Nephron progenitor cell (in vitro differentiated cells): ENCODE measurements around the gene PRDX2.

Experiments
- DNase-seq: peaks from one replicate; pipeline ENCODE4 v3.0.0; 2021
- H3K27ac Mint-ChIP-seq: 2 replicates; pipeline ENCODE4 v1.8.0; 2021; ENCODE audit warnings: mild to moderate bottlenecking, moderate library complexity, mixed read lengths
- H3K27me3 Mint-ChIP-seq: 2 replicates; pipeline ENCODE4 v1.8.0; 2021; ENCODE audit warnings: mild to moderate bottlenecking, low read depth, mixed read lengths; ENCODE audit not compliant: poor library complexity
- H3K36me3 Mint-ChIP-seq: 2 replicates; pipeline ENCODE4 v1.8.0; 2021; ENCODE audit warnings: low read depth, mixed read lengths
- H3K4me1 Mint-ChIP-seq: 2 replicates; pipeline ENCODE4 v1.8.0; 2021; ENCODE audit warnings: mixed read lengths
- H3K4me3 Mint-ChIP-seq: 2 replicates; pipeline ENCODE4 v1.8.0; 2021; ENCODE audit warnings: mild to moderate bottlenecking, moderate library complexity, mixed read lengths
- H3K9me3 Mint-ChIP-seq: 2 replicates; pipeline ENCODE4 v1.8.0; 2021; ENCODE audit warnings: mild to moderate bottlenecking, moderate library complexity, mixed read lengths
- CTCF ChIP-seq: fragments of 200-600 bp; sonication (generic); IDR thresholded peaks from 2 replicates; pipeline ENCODE4 v1.5.0; 2021; ENCODE audit warnings: antibody characterized with exemption

PRDX2 gene

DNA sequence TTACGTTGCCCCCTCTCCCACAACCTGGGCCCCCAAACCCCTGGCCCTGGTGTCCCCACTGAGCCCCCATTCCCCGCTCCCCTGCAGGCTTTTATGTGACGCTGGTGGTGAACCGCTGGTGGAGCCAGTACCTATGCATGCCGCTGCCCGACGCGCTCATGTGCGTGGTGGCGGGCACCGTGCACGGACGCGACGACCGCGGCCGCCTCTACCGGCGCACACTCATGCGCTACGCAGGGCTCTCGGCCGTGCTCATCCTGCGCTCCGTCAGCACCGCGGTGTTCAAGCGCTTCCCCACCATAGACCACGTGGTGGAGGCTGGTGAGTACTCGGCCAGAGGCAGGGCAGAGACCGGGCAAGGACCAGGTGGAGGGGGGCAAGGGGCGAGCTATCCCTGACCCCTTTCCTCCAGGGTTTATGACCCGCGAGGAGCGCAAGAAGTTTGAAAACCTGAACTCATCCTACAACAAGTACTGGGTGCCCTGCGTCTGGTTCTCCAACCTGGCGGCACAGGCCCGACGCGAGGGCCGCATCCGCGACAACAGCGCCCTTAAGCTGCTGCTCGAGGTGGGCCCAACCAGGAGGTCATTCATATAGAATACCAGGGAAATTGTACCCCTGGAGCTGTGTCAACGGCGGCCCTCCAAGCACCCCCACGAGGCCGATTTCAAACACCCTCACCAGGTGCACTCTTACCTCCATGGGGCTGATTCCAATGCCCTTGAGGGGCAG is 47.0 kb downstream of the PRDX2 start:
- Mint-ChIP-seq H3K27me3 (peaks cover 69% of the 10 kb centered on the region), H3K27ac (no peak overlapping the region)

DNA sequence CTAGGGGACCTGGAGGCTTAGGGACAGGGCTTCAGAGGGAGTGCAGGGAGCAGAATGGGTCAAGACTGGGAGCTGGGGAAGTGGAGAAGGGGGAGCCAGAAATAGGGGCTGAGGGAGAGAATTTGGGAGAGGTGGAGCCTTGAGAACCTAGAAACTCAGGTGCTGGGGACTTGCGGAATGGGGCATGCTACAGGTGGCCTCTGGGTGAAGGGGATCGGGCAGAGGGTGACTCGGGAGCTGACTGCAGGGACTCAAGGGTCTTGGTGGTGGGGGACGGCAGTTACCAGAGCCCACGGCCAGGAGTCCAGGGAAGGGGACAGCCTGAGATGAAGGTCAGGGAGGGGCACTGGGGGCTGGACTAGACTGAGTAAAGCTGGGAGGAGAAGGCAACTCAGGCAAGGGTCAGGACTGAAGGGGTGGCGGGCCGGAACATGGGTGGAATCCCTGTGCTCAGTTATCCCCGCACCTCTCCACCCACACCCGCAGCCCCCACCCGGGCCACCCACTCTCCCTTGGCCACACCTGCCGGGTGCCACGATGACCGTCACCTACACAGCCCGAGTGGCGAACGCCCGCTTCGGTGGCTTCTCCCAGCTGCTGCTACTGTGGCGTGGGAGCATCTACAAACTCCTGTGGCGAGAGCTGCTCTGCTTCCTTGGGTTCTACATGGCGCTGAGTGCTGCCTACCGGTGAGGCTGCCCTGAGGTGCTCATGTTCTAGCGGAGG is 49.4 kb downstream of the PRDX2 start:
- peaks cover 77% of the 10 kb centered on the region for H3K27me3 Mint-ChIP-seq
- TF ChIP-seq CTCF: no peak
- H3K4me3 Mint-ChIP-seq: no peak overlapping the region

More for the DNA sequence above, 47.0 kb downstream of the PRDX2 start:
- H3K4me1 Mint-ChIP-seq: peaks cover 8% of the 10 kb centered on the region
- no peak overlapping the region for H3K4me3 Mint-ChIP-seq
- DNase-seq: no peak
- TF ChIP-seq CTCF: no peak
- no peaks in the 10 kb centered on the region for H3K36me3 Mint-ChIP-seq
- H3K9me3 Mint-ChIP-seq: no peaks in the 10 kb centered on the region

DNA sequence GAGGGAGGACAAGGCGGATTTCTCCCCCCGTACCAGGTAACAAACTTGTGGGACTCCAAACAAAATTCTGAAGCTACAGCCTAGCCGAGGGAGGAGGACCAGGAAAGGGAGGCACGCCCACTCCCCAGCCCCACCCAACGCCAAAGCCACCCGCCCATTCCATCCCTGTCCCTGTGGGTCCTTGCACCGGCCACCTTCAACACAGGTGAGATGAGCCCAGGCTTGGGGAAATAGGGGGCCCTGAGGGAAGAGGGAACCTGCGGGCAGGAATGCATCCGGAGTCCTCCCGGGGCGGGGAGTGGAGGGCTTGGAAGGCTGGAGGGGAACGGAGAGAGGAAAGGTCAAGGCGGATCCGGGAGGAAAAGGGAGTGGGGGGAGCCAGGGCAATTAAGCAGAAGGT is 50.0 kb downstream of the PRDX2 start, which contains the start of gene BEST2:
BEST2 (plus strand) TSS at position 157 of the 400 bp plus-strand sequence. CDS start 802 bp downstream, outside the sequence.
- no peak within 1 kb of the TSS for H3K27ac Mint-ChIP-seq
- DNase-seq: no peak
- H3K27me3 Mint-ChIP-seq: peaks cover 77% of the 10 kb centered on the region
- H3K9me3 Mint-ChIP-seq: peaks cover 13% of the 10 kb centered on the region
- no peak for TF ChIP-seq CTCF
- no peak within 1 kb of the TSS for H3K4me3 Mint-ChIP-seq
- peaks cover 5% of the 10 kb centered on the region for H3K4me1 Mint-ChIP-seq
- H3K36me3 Mint-ChIP-seq: peaks cover 19% of the 10 kb centered on the region

More for the DNA sequence above, 49.4 kb downstream of the PRDX2 start:
- H3K27ac Mint-ChIP-seq: no peak overlapping the region
- peaks cover 13% of the 10 kb centered on the region for H3K36me3 Mint-ChIP-seq
- no peak for DNase-seq
- peaks cover 5% of the 10 kb centered on the region for H3K4me1 Mint-ChIP-seq
- H3K9me3 Mint-ChIP-seq: peaks cover 11% of the 10 kb centered on the region

DNA sequence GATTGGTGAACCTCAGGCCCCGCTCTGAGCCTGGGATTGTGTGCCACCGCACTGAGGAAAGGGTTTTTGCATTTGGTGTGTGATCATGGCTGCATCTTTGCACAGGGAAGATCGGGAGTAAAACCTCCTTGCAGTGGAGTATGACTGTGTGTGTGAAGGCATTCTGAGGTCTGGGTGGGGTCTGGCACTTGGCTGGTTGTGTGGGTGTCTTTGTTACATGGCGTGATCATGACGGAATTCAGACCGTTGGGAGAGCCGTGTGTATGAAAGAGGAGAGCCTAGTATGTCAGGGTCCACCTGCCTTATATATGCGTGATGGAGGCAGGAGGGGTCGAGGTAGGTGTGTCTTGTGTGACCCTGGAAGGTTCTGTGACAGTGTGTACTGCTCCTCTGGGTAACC is 50.7 kb downstream of the PRDX2 start:
- TF ChIP-seq CTCF: no peak
- DNase-seq: no peak
- H3K27ac Mint-ChIP-seq: no peak overlapping the region
- H3K4me3 Mint-ChIP-seq: no peak overlapping the region
- H3K36me3 Mint-ChIP-seq: peaks cover 27% of the 10 kb centered on the region
- H3K9me3 Mint-ChIP-seq: peaks cover 13% of the 10 kb centered on the region
- H3K27me3 Mint-ChIP-seq: peaks cover 75% of the 10 kb centered on the region
- H3K4me1 Mint-ChIP-seq: peaks cover 5% of the 10 kb centered on the region

GRCh38 chr19:12749938-12750521 is 51.6 kb downstream of the PRDX2 start:
- Mint-ChIP-seq H3K9me3 (peaks cover 13% of the 10 kb centered on the region), H3K27me3 (peaks cover 68% of the 10 kb centered on the region), H3K4me3 (no peak overlapping the region), H3K4me1 (peaks cover 5% of the 10 kb centered on the region), H3K27ac (no peak overlapping the region), H3K36me3 (peaks cover 35% of the 10 kb centered on the region)
- DNase-seq: no peak
- TF ChIP-seq CTCF: no peak
